NCI-H2029 treated with DMSO at 0.1 percent for 48 hours (cell line): Measurements from ENCODE around the gene HOXD13.

ENCODE experiments used
- DNase-seq: peaks from one replicate; lab custom pipeline; 2025; lab: John Stamatoyannopoulos, UW

HOXD13 gene

DNA sequence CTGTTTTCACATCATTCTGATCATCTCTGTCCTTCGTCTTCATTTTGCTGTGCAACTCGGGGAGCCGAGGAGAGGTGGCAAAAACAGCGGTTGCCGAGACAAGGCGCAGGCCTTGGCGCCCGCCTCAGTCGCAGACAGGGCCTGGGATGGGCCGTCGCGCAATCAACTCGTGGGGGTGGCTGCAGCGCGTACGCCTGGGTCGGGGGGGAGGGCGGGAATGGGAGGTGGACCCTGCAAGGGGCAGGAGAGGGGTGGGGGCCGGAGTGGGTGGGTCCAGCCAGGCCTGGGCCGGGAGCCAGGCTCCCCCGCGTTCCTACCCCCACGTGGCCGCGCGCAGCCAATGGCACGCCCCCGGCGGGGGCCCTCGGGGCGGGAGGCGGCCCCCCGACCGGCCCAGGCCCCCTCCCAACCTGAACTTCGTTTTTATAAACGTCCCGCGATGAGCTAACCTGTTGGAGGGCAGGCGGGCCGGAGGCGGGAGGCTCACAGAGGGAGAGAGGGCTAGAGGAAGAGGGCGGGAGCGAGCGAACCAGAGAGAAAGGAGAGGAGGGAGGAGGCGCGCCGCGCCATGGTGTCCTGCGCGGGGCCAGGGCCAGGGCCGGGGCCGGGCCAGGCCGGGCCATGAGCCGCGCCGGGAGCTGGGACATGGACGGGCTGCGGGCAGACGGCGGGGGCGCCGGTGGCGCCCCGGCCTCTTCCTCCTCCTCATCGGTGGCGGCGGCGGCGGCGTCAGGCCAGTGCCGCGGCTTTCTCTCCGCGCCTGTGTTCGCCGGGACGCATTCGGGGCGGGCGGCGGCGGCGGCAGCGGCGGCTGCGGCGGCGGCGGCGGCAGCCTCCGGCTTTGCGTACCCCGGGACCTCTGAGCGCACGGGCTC lies at the start of gene HOXD13:
HOXD13 (plus strand) TSS at position 452 of the 875 bp plus-strand sequence; CDS start at position 622, 170 bp downstream.
- DNase-seq, result no peak

DNA sequence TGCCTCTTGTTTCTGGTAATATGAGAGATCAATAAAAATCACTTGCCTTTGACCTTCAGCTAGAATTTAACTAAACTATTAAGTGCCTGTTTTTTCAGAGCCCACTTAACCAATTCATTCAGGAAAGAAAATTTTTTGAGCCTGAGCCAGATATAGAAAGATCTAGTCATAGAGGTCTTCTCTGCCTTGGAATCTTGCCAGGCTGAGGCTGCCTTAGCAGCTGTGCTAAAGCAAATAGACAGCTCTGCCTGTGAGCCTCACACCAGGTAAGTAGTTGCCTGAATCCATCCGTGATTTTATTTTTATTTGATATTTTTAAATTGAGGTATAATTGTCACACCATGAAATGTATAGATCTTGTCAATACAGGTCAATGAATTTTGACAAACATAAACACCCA lies 36.1 kb upstream of the HOXD13 start:
- DNase-seq, result peak; percentile 76

DNA sequence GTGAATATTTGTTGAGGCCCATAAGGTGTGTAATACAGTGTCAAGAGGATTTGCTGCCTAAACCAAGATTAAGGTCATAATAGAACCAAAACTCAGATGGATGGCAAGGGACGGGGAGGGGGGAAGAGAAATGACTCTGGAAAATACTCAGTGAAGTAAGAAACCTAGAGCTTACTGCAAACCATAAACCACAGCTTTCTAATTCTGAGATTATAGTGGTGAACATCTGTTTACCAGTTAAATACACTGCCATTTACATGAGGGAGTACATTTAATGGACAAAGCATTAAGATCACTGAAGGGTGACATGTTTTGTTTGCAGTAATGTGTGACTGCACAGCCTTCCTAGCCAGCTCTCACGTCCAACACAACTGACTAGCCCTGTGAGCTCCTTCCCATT lies 28.6 kb upstream of the HOXD13 start:
- DNase-seq, result peak; percentile 47

DNA sequence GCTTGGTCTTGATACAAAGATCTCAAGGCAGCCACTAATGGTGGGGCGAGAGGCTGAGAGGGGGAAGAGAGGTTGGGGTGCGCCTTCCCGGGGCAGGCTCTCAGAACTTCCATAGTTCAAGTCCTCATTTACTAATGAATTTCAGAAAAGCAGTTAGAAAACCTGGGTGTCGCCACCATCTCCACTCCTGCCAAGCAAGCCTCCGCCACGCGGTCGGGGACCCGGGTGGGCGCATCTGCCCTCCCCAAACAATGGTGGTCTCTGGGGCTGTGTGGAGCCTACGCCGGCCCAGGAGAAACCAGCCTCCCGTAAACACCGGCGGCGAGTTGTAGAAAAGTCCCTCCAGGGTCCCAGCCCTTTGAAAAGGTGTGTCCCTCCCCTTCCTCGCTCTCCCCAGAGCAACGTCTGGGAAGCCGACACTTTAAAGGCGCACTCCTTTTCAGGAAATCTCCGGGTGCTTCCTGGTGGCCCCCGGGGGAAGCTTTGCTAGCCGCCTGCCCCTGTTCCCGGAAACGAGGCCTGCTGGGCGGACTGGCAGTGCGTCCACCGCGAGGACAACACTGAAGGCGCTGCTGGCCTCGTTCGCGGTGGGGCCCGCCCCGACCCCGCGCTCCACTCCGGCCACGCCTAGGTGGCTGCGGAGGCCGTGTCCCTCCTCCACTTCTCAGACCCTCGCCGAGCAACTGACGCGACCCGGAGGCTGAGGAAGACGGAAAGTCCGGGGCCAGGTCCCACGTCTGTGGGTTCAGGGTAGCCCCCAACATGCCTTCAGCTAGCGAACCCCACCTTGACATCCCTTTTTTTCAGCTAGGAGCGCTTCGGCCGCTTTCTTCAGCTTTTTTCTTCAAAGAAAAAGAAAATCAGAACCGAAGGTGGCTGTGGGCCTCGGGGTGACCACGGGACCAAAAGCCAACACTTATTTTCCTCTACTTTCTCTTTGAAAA lies 25.6 kb upstream of the HOXD13 start:
- no peak for DNase-seq

DNA sequence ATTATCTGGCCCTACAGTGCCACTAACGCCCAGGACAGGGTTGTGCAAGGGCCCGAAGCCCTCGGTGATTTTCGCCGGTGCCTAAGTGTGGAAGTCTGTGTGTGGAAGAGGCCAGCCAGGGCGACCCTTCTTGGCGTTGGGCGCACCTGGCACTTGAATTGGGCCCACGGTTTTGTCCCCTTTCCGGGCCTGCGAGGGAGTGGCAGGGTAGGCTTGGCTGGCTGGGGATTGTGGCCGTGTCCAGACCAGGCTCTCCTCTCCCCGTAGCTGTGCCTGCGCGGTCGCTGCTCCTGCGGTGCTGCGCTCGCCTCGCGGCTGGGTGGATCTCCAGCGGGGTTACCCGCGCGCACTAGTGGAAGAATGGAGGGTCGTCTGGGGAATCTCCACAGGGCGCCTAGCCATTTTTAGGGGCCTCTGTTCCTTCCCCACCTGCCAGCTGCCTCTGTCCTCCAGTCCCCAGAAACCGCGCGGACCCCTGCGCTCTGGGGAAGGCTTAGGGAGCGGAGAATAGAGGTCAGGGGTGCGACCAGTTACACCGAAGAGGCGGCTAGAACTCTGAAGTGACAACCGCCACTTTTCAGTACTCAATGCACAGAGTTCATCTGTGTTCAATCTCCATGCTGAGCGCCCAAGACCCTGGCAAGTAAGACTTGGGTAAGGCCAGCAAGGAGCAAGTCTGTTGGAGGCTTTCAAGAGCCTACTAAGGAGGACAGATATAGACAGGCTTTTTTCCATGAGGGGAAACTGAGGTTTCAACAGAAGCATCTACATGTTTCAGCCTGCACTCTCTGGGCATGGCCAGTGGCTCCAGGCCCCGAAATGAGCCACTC lies 24.7 kb upstream of the HOXD13 start:
- no peak for DNase-seq

DNA sequence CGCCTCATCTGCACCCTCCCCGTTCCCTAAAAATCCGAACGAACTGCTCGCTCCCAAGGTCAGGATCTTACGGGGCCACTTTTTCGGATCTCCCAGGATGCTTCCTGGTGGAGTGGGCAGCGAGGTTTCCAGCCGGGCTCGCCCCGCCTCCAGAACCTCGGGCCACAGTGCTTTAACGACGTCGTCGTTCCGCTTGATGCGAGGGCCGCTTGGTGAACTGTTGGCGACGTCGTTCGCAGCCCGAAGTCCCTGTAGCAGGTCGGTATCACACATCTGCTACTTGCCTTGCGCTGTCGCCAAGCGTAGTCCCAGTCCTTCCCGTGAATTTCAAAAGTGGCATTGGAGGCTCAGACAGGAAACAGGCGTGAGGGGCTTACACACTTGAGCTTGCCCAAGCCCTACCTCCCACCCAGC lies 24.1 kb upstream of the HOXD13 start:
- no peak for DNase-seq

DNA sequence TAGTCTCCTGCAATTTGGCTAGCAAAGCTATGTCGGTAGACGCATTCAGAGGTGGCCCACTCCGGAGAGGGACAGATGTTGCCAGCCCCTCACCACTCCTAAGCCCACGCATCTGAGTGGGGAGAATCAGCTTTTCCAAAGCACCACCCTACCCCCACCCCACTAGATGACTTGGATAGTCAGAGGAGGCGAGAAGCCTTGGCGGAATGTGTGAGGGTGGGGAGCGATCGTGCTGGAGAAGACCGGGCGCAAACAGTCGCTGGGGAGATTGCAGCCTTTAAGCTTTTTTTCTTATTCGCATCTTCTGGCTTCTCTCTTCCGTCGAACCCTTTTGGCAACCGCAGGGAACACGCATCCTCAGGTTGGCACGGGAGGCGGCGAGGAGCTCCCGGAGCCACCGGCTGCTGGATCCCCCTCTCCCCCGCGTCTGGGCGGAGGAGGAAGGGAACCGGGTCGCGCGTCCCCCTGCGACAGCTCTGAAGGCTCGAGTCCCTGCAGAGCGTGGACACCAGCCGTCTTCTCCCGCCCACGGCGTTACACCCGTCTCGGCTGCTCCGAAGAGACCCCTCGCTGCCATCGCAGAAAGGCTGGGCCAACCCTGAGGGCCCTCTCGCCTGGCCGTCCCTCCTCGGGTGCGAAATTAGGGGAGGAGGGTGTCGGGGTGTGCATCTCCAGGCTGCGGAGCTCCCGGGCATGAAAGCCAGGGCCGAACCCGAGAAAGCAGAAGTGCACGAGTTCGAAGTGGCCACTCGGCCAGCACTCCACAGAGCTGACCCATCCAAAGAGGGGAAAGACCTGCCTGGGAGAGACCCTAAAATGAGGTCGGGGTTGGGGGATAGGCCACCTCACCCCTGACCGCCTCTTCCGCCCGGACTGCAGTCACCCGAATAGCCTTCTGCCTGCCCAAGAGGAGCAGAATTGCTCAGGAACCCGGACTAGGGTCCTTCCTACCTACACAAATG lies 20.9 kb upstream of the HOXD13 start:
- DNase-seq, result no peak

DNA sequence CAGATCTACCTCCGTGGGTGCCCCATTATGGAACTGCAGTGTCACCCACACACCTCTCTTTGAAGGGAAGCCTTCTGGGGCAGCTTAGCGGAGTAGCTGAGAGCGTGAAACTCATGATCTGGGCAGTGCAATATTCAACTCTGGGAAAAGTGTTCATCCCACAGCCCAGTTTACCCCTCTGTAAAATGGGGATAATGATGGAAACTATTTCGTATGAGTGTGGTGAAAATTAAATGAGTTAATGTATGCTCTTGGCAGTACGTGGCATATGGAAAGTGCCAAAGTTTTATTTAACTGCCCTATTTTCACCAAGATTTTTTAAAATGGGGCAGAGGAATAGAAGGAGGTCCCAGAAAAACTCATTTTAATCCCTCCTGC lies 20.2 kb upstream of the HOXD13 start:
- DNase-seq, result no peak

DNA sequence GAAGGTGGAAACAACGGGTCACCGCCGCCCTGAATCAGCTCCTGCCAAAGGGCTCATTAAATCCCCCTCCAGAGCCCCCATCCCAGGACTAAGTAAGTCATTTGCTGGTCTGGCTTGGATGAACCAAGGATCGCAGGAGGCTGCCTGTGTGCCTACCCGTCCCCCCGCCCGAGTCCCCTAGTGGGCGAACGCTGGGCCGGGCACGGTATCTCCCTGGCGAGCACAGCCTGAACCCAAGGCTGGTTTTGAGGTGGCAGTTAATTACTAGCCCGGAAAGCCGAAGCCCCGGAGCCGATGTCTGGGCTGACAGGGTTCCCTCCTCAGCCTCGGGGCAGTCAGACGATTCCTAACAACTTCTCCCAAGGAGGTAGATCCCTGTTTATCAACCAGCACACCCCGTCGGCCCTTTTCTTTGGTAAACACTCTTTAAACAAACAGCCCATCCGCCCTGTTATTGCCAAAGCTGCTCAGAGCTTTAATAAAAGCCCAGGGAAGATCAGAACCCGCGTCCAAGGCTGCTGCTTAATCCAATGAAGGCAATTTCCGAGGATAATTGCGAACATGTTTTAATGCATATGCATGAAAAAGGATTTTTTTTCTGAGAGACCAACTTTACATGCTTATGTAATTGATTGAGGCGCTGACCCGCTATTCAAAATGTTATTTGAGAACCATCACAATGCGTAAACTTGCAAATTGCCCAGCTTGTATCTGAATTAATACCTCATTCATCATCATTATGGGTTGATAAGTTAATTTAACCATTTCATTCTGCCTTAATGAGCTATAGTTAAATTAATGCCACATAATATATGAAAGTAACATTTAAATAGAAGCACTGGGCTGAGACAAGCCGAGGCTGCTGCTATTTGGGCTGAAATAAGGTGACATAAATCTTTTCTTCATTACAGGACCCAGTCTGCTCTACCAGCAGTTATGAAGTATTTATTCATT lies 19.3 kb upstream of the HOXD13 start:
- no peak for DNase-seq

DNA sequence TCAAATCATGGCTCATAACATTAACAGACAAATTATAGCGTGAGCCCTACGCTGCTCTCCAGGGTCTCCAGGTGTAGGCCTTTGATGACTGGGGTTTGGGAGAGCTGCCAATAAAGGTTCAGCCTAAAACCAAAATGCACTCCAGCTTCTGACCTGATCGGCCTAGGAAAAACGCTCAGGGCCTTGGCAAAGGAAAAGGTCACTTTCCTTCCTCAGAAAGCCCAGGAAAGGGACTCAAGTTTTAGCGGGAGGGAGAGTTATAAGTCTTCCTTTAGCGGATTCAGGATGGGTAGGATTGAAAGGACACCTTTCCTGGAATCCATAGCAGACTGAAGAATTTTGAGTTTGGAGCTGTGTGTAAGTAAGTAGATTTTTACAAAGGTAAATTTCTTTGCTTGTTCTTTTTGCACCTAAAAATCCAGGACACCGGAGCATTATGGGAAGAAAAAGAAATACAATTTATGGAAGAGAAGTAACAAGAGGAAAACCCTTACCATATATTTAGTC lies 17.5 kb upstream of the HOXD13 start:
- no peak for DNase-seq

DNA sequence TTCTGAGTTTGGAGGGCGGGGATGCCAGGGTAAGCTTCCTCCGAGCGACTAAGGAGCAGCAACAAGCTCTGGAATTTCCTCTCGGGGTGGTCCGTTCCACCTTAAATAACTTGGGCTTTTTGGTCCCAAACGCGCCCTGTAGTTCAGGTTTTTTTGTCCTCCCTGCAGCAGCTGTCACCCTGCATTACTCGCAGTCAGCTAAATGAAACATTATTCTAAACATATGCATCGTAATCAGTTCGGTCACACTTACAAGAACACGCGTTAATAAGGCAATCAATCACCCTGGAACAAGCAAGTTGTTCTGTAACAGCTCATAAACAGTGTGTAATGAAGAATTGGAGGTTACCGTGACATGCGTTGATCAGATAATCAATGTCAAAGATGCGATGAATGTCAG lies 17.0 kb upstream of the HOXD13 start:
- no peak for DNase-seq

DNA sequence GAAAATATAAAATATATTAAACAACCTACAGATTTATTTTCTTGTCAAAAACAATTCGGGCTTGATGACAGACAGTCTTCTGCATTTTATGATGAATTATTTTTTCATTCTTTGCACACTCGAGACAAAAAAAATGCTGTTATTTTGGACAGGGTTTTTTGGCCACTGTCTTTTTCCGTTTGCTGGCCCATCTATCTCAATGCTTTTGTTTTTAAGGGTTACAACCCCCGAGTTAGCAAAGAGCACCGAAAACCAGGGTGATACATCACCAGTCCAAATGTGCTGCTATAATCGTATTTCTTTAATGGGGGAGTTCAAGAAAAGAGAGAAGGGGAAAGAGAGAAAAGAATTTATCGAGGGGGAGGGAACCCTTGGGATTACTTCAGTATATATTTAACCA lies 16.5 kb upstream of the HOXD13 start:
- no peak for DNase-seq

DNA sequence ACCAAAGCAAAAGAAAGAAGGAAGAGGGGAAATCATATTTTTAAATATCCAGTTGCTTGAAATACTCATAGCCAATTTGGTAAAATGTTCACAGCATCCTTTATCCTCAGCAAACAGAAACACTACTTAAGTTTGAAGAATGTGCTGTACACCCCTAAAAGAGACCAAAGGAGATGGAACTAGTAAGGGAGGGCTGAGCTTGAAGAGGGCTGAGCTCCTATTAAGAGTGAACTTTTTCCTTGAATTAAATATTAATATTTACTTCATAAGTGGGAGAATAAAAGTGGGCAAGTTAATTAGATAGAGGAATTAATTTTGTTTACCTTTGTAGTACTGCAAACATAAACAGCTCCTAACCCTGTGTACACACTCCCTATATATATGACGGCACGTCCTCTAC lies 15.7 kb upstream of the HOXD13 start:
- DNase-seq, result no peak

DNA sequence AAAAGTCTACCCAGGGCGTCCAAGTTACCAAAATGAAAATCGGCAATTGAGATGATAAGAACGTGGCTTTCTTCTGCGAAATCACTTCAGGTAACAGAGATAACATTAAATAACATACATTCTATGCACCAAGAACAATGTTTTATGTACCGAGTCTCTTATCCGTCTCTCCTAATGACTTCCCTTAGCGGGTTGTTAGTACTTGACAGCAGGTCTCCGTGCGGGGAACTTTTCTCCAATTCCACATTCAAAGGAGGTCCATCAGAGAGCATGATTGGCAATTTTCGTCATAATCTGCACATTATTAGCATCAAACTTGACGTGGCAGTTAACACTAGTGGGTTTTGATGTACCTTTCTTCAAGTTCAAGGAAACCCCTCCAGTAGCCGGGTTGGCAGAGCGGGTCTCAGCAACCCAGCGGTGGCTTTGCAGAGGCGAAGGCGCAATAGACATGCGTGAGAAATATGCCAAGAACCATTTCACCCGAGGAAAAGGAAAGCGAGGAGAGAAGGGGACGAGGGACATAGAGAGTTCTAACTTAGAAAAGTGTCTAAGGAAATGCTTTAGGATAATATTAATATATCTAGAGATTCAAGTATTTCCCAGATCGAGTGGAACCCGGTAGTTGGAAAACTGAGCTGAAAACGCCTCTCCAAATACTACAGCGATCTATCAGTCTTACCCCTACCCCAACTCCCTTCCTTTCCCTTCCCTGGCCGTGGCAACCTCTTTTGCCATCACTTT lies 13.8 kb upstream of the HOXD13 start:
- DNase-seq, result no peak

DNA sequence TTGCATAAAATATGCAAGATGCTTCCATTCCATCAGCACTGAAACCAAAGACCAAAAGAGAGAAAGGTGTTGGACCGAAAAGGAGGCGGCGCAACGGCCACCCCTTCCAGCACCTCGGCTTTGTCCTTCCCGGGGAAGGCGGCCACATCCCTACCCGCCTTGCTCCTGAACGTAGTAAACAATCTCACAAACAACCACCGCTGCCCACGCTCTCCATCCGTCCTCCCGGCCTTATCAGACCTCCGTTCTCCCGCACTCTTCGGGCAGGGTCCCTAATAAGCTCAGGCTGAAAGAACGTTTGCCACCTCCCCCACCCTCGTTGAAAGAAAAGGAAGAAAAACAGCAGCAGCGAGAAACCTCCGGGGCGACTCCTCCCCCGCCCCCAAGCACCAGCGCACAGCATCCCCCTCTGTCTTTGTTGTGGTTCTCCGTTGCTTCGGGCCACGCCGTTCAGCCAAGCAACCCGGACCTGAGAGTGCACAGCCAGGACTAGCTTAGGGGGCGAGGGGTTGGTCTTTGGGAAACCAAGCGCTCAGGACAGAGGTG lies 13.2 kb upstream of the HOXD13 start:
- DNase-seq, result no peak

DNA sequence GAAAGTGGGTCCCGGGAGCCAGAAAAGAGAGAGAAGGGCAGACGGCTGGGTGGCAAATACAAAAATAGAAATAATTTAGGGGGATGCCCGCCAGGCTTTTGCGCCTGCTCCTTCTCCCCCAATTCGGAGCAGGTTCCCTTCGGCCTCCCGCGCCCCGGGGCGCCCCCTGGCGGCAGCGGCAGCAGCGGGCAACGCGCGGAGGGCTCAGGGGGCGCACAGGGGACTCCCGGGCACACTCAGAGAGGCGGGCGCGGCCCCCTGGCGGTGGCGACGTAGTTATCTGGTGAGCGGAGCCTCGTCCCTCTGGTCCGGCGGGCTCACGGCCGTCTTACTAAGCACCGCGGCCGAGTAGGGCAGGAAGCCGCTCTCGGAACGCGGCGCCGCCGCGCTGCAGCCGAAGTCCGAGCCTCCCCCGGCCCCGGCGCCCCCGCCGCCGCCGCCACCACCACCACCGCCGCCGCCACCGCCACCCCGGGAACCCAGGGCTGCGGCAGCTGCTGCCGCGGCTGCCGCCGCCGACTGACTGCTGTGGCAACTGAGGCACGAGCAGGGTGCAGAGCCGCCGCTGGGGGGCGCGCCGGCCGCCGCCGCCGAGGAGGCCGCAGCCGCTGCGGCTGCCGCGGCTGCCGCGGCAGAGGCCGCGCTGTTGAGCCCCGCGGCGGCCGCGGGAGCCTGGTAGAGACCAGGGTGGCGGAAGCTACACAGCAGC lies 12.5 kb upstream of the HOXD13 start:
- no peak for DNase-seq

DNA sequence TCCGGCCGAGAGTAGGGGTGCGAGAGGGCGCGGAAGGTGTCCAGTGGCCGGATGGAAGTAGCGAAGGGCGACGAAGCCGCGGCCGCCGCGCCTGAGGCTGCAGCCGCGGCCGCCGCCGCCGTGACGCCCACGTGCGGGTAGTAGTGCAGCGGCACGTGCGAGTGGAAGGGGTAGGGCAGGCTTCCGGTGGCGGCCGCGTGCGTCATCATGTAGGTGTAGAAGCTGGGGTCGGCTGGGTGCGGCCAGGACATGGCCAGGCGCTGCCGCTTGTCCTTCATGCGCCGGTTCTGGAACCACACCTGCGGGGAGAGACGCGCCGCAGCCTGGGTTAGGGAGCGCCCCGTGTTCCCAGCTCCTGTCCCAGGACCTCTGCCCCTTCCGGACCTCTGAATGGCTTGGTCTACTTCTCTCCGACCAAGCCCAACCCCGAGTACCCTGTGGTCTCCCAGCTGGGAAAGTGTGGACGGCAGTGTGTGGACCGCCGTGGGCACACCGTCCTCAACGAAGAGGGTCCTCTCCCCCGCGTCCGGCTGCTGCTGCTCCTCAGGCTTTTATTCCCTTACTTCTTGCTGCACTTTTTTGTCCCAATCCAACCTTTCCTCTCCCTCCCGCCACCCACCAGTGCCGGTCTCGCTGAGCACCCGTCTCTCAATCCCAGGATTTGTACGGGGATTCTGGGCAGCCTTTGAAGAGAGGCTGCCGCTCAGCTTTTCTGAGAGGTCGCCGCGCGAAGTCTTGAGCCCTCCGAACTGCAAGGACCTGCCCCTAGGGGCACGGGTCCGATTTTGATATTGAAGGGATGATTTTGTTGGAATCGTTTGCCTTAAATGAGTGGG lies 11.8 kb upstream of the HOXD13 start:
- DNase-seq, result no peak
